ENCODE results near the gene MRPL52. TPM values are rescaled to one million over a fixed set of nuclear protein-coding genes. Genes with fewer than 3 reads are reported as not detected.

Gene MRPL52
- total and polyA plus RNA-seq, 2 of the 13 experiments (the other 11 are each of a cell fraction or from before 2014, with no cell fraction given) = 118 to 329 TPM

GRCh38 chr14:22821193-22822015 lies 8.3 kb upstream of the MRPL52 start (continued):
- TF ChIP-seq, protein P1, sequence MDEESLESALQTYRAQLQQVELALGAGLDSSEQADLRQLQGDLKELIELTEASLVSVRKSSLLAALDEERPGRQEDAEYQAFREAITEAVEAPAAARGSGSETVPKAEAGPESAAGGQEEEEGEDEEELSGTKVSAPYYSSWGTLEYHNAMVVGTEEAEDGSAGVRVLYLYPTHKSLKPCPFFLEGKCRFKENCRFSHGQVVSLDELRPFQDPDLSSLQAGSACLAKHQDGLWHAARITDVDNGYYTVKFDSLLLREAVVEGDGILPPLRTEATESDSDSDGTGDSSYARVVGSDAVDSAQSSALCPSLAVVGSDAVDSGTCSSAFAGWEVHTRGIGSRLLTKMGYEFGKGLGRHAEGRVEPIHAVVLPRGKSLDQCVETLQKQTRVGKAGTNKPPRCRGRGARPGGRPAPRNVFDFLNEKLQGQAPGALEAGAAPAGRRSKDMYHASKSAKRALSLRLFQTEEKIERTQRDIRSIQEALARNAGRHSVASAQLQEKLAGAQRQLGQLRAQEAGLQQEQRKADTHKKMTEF (CRISPR knock-in tag; IDR thresholded peaks at IDR 0.05) = peak; percentile 84
- TF ChIP-seq STAG1 (CRISPR knock-in tag; IDR thresholded peaks at IDR 0.05) = peak; percentile 3; the same call in 1 of the 2 replicates
- no peak for TF ChIP-seq TCF7L2 (IDR thresholded peaks at IDR 0.05; ENCODE audit: low read depth, low read length)
- TF ChIP-seq ATF3 (CRISPR knock-in tag; IDR thresholded peaks at IDR 0.05) = no peak
- 0 out of 2 replicates have a peak, but pooled peaks have one; percentile 46 for TF ChIP-seq ETV5 (CRISPR knock-in tag; IDR thresholded peaks at IDR 0.05; ENCODE audit: borderline replicate concordance)
- peak; percentile 54; the same call in 1 of the 2 replicates for TF ChIP-seq ZNF564 (CRISPR knock-in tag; IDR thresholded peaks at IDR 0.05)
- no peak for TF ChIP-seq RBM39 (IDR thresholded peaks at IDR 0.05; ENCODE audit: low read depth, low read length, poor library complexity, severe bottlenecking)
- TF ChIP-seq KAT2B (IDR thresholded peaks at IDR 0.05; ENCODE audit: borderline replicate concordance, low read depth, low read length) = no peak
- peak; percentile 69; the same call in 1 of the 2 replicates for TF ChIP-seq ZNF160 (CRISPR knock-in tag; IDR thresholded peaks at IDR 0.05)
- TF ChIP-seq, protein P2, sequence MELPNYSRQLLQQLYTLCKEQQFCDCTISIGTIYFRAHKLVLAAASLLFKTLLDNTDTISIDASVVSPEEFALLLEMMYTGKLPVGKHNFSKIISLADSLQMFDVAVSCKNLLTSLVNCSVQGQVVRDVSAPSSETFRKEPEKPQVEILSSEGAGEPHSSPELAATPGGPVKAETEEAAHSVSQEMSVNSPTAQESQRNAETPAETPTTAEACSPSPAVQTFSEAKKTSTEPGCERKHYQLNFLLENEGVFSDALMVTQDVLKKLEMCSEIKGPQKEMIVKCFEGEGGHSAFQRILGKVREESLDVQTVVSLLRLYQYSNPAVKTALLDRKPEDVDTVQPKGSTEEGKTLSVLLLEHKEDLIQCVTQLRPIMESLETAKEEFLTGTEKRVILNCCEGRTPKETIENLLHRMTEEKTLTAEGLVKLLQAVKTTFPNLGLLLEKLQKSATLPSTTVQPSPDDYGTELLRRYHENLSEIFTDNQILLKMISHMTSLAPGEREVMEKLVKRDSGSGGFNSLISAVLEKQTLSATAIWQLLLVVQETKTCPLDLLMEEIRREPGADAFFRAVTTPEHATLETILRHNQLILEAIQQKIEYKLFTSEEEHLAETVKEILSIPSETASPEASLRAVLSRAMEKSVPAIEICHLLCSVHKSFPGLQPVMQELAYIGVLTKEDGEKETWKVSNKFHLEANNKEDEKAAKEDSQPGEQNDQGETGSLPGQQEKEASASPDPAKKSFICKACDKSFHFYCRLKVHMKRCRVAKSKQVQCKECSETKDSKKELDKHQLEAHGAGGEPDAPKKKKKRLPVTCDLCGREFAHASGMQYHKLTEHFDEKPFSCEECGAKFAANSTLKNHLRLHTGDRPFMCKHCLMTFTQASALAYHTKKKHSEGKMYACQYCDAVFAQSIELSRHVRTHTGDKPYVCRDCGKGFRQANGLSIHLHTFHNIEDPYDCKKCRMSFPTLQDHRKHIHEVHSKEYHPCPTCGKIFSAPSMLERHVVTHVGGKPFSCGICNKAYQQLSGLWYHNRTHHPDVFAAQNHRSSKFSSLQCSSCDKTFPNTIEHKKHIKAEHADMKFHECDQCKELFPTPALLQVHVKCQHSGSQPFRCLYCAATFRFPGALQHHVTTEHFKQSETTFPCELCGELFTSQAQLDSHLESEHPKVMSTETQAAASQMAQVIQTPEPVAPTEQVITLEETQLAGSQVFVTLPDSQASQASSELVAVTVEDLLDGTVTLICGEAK (IDR thresholded peaks at IDR 0.05) = no peak
- TF ChIP-seq, protein P2 (CRISPR knock-in tag; IDR thresholded peaks at IDR 0.05) = peak; percentile 90
- peak; percentile 70 for TF ChIP-seq SPEN (CRISPR knock-in tag; IDR thresholded peaks at IDR 0.05; ENCODE audit: low read depth)
- TF ChIP-seq ETV6 (CRISPR knock-in tag; conservative IDR thresholded peaks at IDR 0.05) = peak; percentile 85; the same call in 1 of the 2 replicates
- 0 out of 2 replicates have a peak, but pooled peaks have one; percentile 86 for TF ChIP-seq PAWR (CRISPR knock-in tag; IDR thresholded peaks at IDR 0.05; ENCODE audit: borderline replicate concordance)
- TF ChIP-seq, protein P3, sequence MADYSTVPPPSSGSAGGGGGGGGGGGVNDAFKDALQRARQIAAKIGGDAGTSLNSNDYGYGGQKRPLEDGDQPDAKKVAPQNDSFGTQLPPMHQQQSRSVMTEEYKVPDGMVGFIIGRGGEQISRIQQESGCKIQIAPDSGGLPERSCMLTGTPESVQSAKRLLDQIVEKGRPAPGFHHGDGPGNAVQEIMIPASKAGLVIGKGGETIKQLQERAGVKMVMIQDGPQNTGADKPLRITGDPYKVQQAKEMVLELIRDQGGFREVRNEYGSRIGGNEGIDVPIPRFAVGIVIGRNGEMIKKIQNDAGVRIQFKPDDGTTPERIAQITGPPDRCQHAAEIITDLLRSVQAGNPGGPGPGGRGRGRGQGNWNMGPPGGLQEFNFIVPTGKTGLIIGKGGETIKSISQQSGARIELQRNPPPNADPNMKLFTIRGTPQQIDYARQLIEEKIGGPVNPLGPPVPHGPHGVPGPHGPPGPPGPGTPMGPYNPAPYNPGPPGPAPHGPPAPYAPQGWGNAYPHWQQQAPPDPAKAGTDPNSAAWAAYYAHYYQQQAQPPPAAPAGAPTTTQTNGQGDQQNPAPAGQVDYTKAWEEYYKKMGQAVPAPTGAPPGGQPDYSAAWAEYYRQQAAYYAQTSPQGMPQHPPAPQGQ (CRISPR knock-in tag; IDR thresholded peaks at IDR 0.05; ENCODE audit: borderline replicate concordance) = 0 out of 2 replicates have a peak, but pooled peaks have one; percentile 44
- no peak for TF ChIP-seq ZFP62 (CRISPR knock-in tag; IDR thresholded peaks at IDR 0.05)

Data from HepG2 (cell line).